Spleen (tissue), 7 donors: Measurements from ENCODE around the gene ACBD7.

ENCODE experiments used
- POLR2A ChIP-seq, 3 donors: fragments of 450-650 bp; IDR thresholded peaks; one replicate each; pipeline ENCODE4 v1.5.1; 2017; ENCODE audit warnings: antibody characterized with exemption in 3 of 3, mild to moderate bottlenecking in 1 of 3
- POLR2AphosphoS5 ChIP-seq, 3 donors: sonication (generic); formaldehyde crosslinking; IDR thresholded peaks; one replicate each; pipeline ENCODE4 v1.5.1; 2017; ENCODE audit warnings: antibody characterized with exemption in 3 of 3
- TF ChIP-seq, protein P1 (sequence below), 11 experiments: fragments of 200-600 bp in 7 of 11; fragments of 450-650 bp in 4 of 11; sonication (generic) in 4 of 11; IDR thresholded peaks in 8 of 11; conservative IDR thresholded peaks in 3 of 11; 1 replicate in 7 of 11; 2 replicates in 4 of 11; pipeline versions ENCODE4 v1.4.0 to v1.8.0; 2016 to 2021; ENCODE audit warnings: antibody characterized with exemption in 11 of 11, inconsistent platforms in 4 of 11, mild to moderate bottlenecking in 1 of 11
- donor health status: DM: no; HTN: no; CAD: no; lungs with moderate emphysema.
- donor health status: DM: no; HTN: no; CAD: no.
- donor health status: DM: no; HTN: no; CAD: no.

GRCh38 chr10:15092855-15093408, 4.4 kb upstream of the ACBD7 start:
- TF ChIP-seq, protein P1, sequence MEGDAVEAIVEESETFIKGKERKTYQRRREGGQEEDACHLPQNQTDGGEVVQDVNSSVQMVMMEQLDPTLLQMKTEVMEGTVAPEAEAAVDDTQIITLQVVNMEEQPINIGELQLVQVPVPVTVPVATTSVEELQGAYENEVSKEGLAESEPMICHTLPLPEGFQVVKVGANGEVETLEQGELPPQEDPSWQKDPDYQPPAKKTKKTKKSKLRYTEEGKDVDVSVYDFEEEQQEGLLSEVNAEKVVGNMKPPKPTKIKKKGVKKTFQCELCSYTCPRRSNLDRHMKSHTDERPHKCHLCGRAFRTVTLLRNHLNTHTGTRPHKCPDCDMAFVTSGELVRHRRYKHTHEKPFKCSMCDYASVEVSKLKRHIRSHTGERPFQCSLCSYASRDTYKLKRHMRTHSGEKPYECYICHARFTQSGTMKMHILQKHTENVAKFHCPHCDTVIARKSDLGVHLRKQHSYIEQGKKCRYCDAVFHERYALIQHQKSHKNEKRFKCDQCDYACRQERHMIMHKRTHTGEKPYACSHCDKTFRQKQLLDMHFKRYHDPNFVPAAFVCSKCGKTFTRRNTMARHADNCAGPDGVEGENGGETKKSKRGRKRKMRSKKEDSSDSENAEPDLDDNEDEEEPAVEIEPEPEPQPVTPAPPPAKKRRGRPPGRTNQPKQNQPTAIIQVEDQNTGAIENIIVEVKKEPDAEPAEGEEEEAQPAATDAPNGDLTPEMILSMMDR (IDR thresholded peaks at IDR 0.05 in 8 of 11, conservative IDR thresholded peaks at IDR 0.05 in 3 of 11) = no peak
- TF ChIP-seq POLR2A (IDR thresholded peaks at IDR 0.05) = no peak
- TF ChIP-seq POLR2AphosphoS5 (IDR thresholded peaks at IDR 0.05) = no peak
